ENCODE results near the gene ZNF260. TPM values are rescaled to one million over a fixed set of nuclear protein-coding genes. Genes with fewer than 3 reads are reported as not detected.

ZNF260 gene
- 6.2 and 8.0 TPM in 2 replicates for total RNA-seq (ENCODE audit: low replicate concordance)

GRCh38 chr19:36528194-36528920 is at the start of gene ZNF260:
Gene ZNF260, minus strand, starts transcription at chr19:36528271. Its CDS starts 13,033 bp downstream, at chr19:36515238.

GRCh38 chr19:36573020-36573894 is 45.2 kb upstream of the ZNF260 start, which contains the start of gene ZNF529:
Gene ZNF529, minus strand, starts transcription at chr19:36573292. Its CDS starts 946 bp downstream, at chr19:36572346.

GRCh38 chr19:36489118-36489919 is 38.8 kb downstream of the ZNF260 start, which contains the start of gene ZNF566:
Gene ZNF566, minus strand, starts transcription at chr19:36489561. Its CDS starts 13,004 bp downstream, at chr19:36476557.

Other genes with a start within 250 kb of the ZNF260 start
- 2.9 and 6.6 TPM in 2 replicates for gene ZFP14, start 149.1 kb downstream of the ZNF260 start, total RNA-seq (ENCODE audit: low replicate concordance)
- gene ZFP82, start 109.6 kb downstream of the ZNF260 start, total RNA-seq (ENCODE audit: low replicate concordance), result 4.9 and 5.9 TPM in 2 replicates
- 8.4 and 9.4 TPM in 2 replicates for gene ZNF566, start 38.7 kb downstream of the ZNF260 start, total RNA-seq (ENCODE audit: low replicate concordance)
- 8.5 and 10.4 TPM in 2 replicates for gene ZNF529, start 45.0 kb upstream of the ZNF260 start, total RNA-seq (ENCODE audit: low replicate concordance)
- 3.7 and 7.3 TPM in 2 replicates for gene ZNF382, start 77.0 kb upstream of the ZNF260 start, total RNA-seq (ENCODE audit: low replicate concordance)
- 10.6 and 17.9 TPM in 2 replicates for gene ZNF461, start 138.6 kb upstream of the ZNF260 start, total RNA-seq (ENCODE audit: low replicate concordance)
- gene ZNF567, start 159.3 kb upstream of the ZNF260 start, total RNA-seq (ENCODE audit: low replicate concordance), result 3.2 and 5.3 TPM in 2 replicates
- 1.2 and 5.9 TPM in 2 replicates for gene ZNF850, start 244.5 kb upstream of the ZNF260 start, total RNA-seq (ENCODE audit: low replicate concordance)

Measured in smooth muscle cell of the coronary artery (primary cell).